Esophagus mucosa (tissue), 1 donor: ENCODE data around the gene MIS18A. TPM values are rescaled to one million over a fixed set of nuclear protein-coding genes. Genes with fewer than 3 reads are reported as not detected.
"Not testable (repeated sequence)": the region's sequence is repeated elsewhere in the genome, so short reads cannot be mapped to it uniquely, and the experiment has no call there.

Experiments used
- ATAC-seq: fragments of 200-7000 bp; cut with Tn5 transposase; one replicate; pipeline ENCODE4 v1.9.1; 2020
- total RNA-seq: library from RNA; stranded (reverse); gene quantifications from one replicate; pipeline ENCODE4 v1.2.4, GENCODE V29; 2023
- donor health status: DM: yes; HTN: yes; CAD: no.

The MIS18A gene
- total RNA-seq, 1 donor from 2014 or later, result 10.1 TPM

- no peak for ATAC-seq
Observed at GRCh38 chr21:32304998-32305397, 26.1 kb upstream of the MIS18A start.

- no peak for ATAC-seq
Observed at GRCh38 chr21:32303385-32303784, 24.5 kb upstream of the MIS18A start.

- ATAC-seq, result no peak
Observed at GRCh38 chr21:32302560-32302959, 23.7 kb upstream of the MIS18A start.

- ATAC-seq, result no peak
Observed at GRCh38 chr21:32301596-32301995, 22.7 kb upstream of the MIS18A start.

- no peak for ATAC-seq
Observed at GRCh38 chr21:32300117-32300681, 21.4 kb upstream of the MIS18A start.

GRCh38 chr21:32299695-32300094 lies 20.8 kb upstream of the MIS18A start:
- no peak for ATAC-seq

GRCh38 chr21:32298658-32299081 lies 19.8 kb upstream of the MIS18A start, which contains the start of gene MRAP:
Gene MRAP (plus strand): TSS chr21:32298855. CDS start chr21:32298972, 117 bp downstream.
- no peak for ATAC-seq

- no peak for ATAC-seq
Observed at GRCh38 chr21:32298148-32298559, 19.3 kb upstream of the MIS18A start.

- no peak for ATAC-seq
Observed at GRCh38 chr21:32297449-32297848, 18.6 kb upstream of the MIS18A start.

- no peak for ATAC-seq
Observed at GRCh38 chr21:32285476-32285875, 6.6 kb upstream of the MIS18A start.

GRCh38 chr21:32282992-32283391 lies 4.1 kb upstream of the MIS18A start:
- ATAC-seq, result no peak

- ATAC-seq, result no peak
Observed at GRCh38 chr21:32281531-32281930, 2.7 kb upstream of the MIS18A start.

- ATAC-seq, result no peak
Observed at GRCh38 chr21:32279377-32279680, 480 bp upstream of the MIS18A start.

- ATAC-seq, result no peak
Observed at GRCh38 chr21:32278103-32278502, 746 bp downstream of the MIS18A start.

GRCh38 chr21:32276671-32277070 lies 2.2 kb downstream of the MIS18A start:
- ATAC-seq, result no peak

GRCh38 chr21:32270748-32271147 lies 8.1 kb downstream of the MIS18A start:
- ATAC-seq, result no peak

- ATAC-seq, result not testable (repeated sequence)
Observed at GRCh38 chr21:32265321-32265720, 13.5 kb downstream of the MIS18A start.

GRCh38 chr21:32261929-32262328 lies 16.9 kb downstream of the MIS18A start:
- ATAC-seq, result no peak

GRCh38 chr21:32260130-32260529 lies 18.7 kb downstream of the MIS18A start:
- ATAC-seq, result no peak

- not testable (repeated sequence) for ATAC-seq
Observed at GRCh38 chr21:32258786-32259048, 20.1 kb downstream of the MIS18A start.

- ATAC-seq, result peak; percentile 88
Observed at GRCh38 chr21:32257962-32258785, 20.7 kb downstream of the MIS18A start.

- no peak for ATAC-seq
Observed at GRCh38 chr21:32256873-32257620, 21.8 kb downstream of the MIS18A start.

GRCh38 chr21:32256251-32256650 lies 22.6 kb downstream of the MIS18A start:
- no peak for ATAC-seq

- no peak for ATAC-seq
Observed at GRCh38 chr21:32253215-32253641, 25.6 kb downstream of the MIS18A start.
